Smooth muscle cell (in vitro differentiated cells): ENCODE measurements around the gene TRIM33. TPM values are rescaled to one million over a fixed set of nuclear protein-coding genes. Genes with fewer than 3 reads are reported as not detected.
"Not testable (repeated sequence)": the region's sequence is repeated elsewhere in the genome, so short reads cannot be mapped to it uniquely, and the experiment has no call there.

Source experiments
- DNase-seq: peaks from one replicate; lab custom pipeline; 2025; ENCODE audit not compliant: unreplicated experiment; lab: John Stamatoyannopoulos, UW
- H2AFZ ChIP-seq: fragments of 200-600 bp; sonication (generic); 2 replicates; pipeline ENCODE4 v1.6.0; 2016; ENCODE audit warnings: antibody characterized with exemption, low read depth, mild to moderate bottlenecking
- H3F3A ChIP-seq: fragments of 200-600 bp; sonication (generic); 2 replicates; pipeline ENCODE4 v1.6.0; 2017; ENCODE audit warnings: antibody characterized with exemption, low read depth
- H3K27ac ChIP-seq: fragments of 200-600 bp; sonication (generic); 2 replicates; pipeline ENCODE4 v1.5.1; 2016; ENCODE audit warnings: low read depth, mild to moderate bottlenecking
- H3K27me3 ChIP-seq: fragments of 200-600 bp; sonication (generic); 2 replicates; pipeline ENCODE4 v1.6.1; 2016; ENCODE audit warnings: low read depth, mild to moderate bottlenecking
- H3K36me3 ChIP-seq: fragments of 200-600 bp; sonication (generic); 2 replicates; pipeline ENCODE4 v1.5.1; 2016; ENCODE audit warnings: low read depth
- H3K4me1 ChIP-seq: fragments of 200-600 bp; sonication (generic); 2 replicates; pipeline ENCODE4 v1.5.1; 2016; ENCODE audit warnings: low read depth
- H3K4me2 ChIP-seq: fragments of 200-600 bp; sonication (generic); 2 replicates; pipeline ENCODE4 v1.6.0; 2016; ENCODE audit warnings: mild to moderate bottlenecking
- H3K4me3 ChIP-seq: fragments of 200-600 bp; sonication (generic); 2 replicates; pipeline ENCODE4 v1.5.1; 2016; ENCODE audit warnings: mild to moderate bottlenecking
- H3K79me2 ChIP-seq: fragments of 200-600 bp; sonication (generic); 2 replicates; pipeline ENCODE4 v1.6.0; 2016; ENCODE audit warnings: low read depth, mild to moderate bottlenecking
- H3K9ac ChIP-seq: fragments of 200-600 bp; sonication (generic); 2 replicates; pipeline ENCODE4 v1.6.0; 2016; ENCODE audit warnings: low read depth
- H3K9me3 ChIP-seq: fragments of 200-600 bp; sonication (generic); replicated peaks from 2 replicates; pipeline ENCODE4 v1.5.1; 2016; ENCODE audit warnings: low read depth
- H4K20me1 ChIP-seq: fragments of 200-600 bp; sonication (generic); 2 replicates; pipeline ENCODE4 v1.6.0; 2016; ENCODE audit warnings: low read depth
- CTCF ChIP-seq: fragments of 200-600 bp; sonication (generic); IDR thresholded peaks from 2 replicates; pipeline ENCODE4 v1.5.1; 2017; ENCODE audit warnings: borderline replicate concordance, mild to moderate bottlenecking, antibody characterized with exemption; ENCODE audit not compliant: insufficient read depth, poor library complexity, severe bottlenecking
- WGBS: methylation state at CpG from one replicate; pipeline ENCODE4 v1.1.7; 2016; ENCODE audit warnings: low lambda C conversion rate; 5-methylcytosine and 5-hydroxymethylcytosine counted together
- polyA plus RNA-seq: library from polyadenylated mRNA; unstranded; fragments of >200 nt; fragmentation: Nextera tagmentation; extraction: Ambion mirVana; gene quantifications from 2 replicates; pipeline ENCODE4 v1.2.1, GENCODE V29; 2016
- total RNA-seq: library from RNA; depleted of rRNA; stranded (reverse); fragments of >200 nt; gene quantifications from 2 replicates; pipeline ENCODE4 v1.2.3, GENCODE V29; 2014

Gene TRIM33
- total and polyA plus RNA-seq, 2 experiments from 2014 or later, result 12.0 to 30.5 TPM

- no peaks in the 10 kb centered on the region for H3F3A ChIP-seq
- TF ChIP-seq CTCF, result no peak
- H3K4me2 ChIP-seq, result no peak overlapping the region
- no peak overlapping the region for H3K27ac ChIP-seq
- DNase-seq, result no peak
- H2AFZ ChIP-seq, result no peak overlapping the region
- no peaks in the 10 kb centered on the region for H4K20me1 ChIP-seq
- no peaks in the 10 kb centered on the region for H3K27me3 ChIP-seq
- no peaks in the 10 kb centered on the region for H3K4me1 ChIP-seq
- no peaks in the 10 kb centered on the region for H3K79me2 ChIP-seq
- WGBS, result 99% methylated on average over 3 of the region's 3 CpGs
- H3K4me3 ChIP-seq, result no peak overlapping the region
- H3K9me3 ChIP-seq, result no peaks in the 10 kb centered on the region
- peaks cover 10% of the 10 kb centered on the region for H3K36me3 ChIP-seq
- no peak overlapping the region for H3K9ac ChIP-seq
These were observed 62.5 kb downstream of the TRIM33 start for GRCh38 chr1:114448370-114449036.

- no peak for DNase-seq
- Histone ChIP-seq H3K9me3 (no peaks in the 10 kb centered on the region), H3K27ac (no peak overlapping the region), H3K27me3 (no peaks in the 10 kb centered on the region), H2AFZ (no peak overlapping the region), H3K4me3 (no peak overlapping the region), H4K20me1 (no peaks in the 10 kb centered on the region), H3F3A (no peaks in the 10 kb centered on the region), H3K79me2 (peaks cover 4% of the 10 kb centered on the region), H3K4me1 (no peaks in the 10 kb centered on the region), H3K9ac (no peak overlapping the region), H3K36me3 (peaks cover 7% of the 10 kb centered on the region), H3K4me2 (no peak overlapping the region)
- 97% methylated on average over 1 of the region's 1 CpG for WGBS
- TF ChIP-seq CTCF, result no peak
These were observed 64.8 kb downstream of the TRIM33 start for GRCh38 chr1:114446198-114446597.

GRCh38 chr1:114443226-114443625 lies 67.8 kb downstream of the TRIM33 start:
- not testable (repeated sequence) for DNase-seq, H3K4me1 ChIP-seq, H2AFZ ChIP-seq, H3K4me3 ChIP-seq, H3K27me3 ChIP-seq, H3K9ac ChIP-seq, H4K20me1 ChIP-seq, H3K27ac ChIP-seq, H3F3A ChIP-seq, H3K36me3 ChIP-seq, H3K4me2 ChIP-seq, H3K9me3 ChIP-seq
- 98% methylated on average over 4 of the region's 4 CpGs for WGBS
- H3K79me2 ChIP-seq, result peaks cover 22% of the 10 kb centered on the region

- Histone ChIP-seq H3K4me3 (no peak overlapping the region), H3K4me1 (no peaks in the 10 kb centered on the region), H4K20me1 (peaks cover 4% of the 10 kb centered on the region), H3K9me3 (no peaks in the 10 kb centered on the region), H3K36me3 (no peaks in the 10 kb centered on the region), H3K27ac (no peak overlapping the region), H3K27me3 (no peaks in the 10 kb centered on the region), H3K4me2 (no peak overlapping the region), H3F3A (no peaks in the 10 kb centered on the region), H2AFZ (no peak overlapping the region), H3K9ac (no peak overlapping the region), H3K79me2 (peaks cover 35% of the 10 kb centered on the region)
- no peak for TF ChIP-seq CTCF
- DNase-seq, result no peak
- WGBS, result 98% methylated on average over 3 of the region's 3 CpGs
These were observed 69.7 kb downstream of the TRIM33 start for GRCh38 chr1:114441332-114441731.
